Effector CD8-positive, alpha-beta T cell (primary cell): ENCODE results near the gene BDNF.
"Not testable (repeated sequence)": the region's sequence is repeated elsewhere in the genome, so short reads cannot be mapped to it uniquely, and the experiment has no call there.

Experiments
- DNase-seq: peaks from one replicate; lab custom pipeline; 2025; lab: John Stamatoyannopoulos, UW

The BDNF gene

DNA sequence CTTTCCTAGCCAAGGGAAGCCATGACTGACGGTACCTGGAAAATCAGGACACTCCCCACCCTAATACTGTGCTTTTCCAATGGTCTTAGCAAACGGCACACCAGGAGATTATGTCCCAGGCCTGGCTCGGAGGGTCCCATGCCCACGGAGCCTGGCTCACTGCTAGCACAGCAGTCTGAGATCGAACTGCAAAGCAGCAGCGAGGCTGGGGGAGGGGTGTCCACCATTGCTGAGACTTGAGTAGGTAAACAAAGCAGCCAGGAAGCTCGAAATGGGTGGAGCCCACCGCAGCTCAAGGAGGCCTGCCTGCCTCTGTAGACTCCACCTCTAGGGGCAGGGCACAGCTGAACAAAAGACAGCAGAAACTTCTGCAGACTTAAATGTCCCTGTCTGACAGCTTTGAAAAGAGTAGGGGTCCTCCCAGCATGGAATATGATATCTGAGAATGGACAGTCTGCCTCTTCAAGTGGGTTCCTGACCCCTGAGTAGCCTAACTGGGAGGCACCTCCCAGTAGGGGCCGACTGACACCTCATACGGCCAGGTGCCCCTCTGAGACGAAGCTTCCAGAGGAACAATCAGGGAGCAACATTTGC, 34.6 kb downstream of the BDNF start:
- not testable (repeated sequence) for DNase-seq

GRCh38 chr11:27663326-27663725, 36.9 kb downstream of the BDNF start:
- no peak for DNase-seq

- DNase-seq, result no peak
Measured at GRCh38 chr11:27660171-27660570, 40.1 kb downstream of the BDNF start.

GRCh38 chr11:27658535-27659236, 41.6 kb downstream of the BDNF start:
- no peak for DNase-seq

DNA sequence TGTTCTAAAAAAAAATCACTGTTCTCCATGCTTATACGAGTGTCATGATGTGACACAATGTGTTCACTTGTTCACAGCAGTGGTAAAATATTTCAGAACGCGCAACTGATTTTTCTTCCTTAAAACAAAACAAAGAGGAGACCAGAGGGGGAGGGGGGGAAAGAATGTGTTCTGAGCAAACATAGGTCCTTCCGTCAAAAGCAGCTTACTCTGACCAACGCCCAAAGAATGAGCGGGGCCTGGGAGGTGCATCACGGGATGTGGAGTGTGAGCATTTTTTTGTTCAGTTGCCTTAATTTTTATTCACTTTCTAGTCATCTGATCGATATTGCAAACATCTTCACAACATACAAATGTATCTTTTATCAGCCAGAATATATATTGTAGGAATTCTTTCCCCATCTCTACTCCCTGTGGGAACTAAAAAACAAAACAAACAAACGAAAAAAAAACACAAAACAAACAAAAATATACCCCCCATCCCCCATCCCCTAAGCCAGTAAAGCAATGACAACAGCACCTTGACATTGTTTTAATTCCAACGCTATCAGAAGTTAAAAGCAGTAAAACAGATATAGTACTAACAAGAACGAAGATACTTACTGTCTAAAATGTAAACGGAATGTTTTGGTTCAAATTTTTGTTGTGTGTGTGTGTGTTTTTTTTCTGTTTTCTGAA, 43.3 kb downstream of the BDNF start:
- DNase-seq, result no peak

GRCh38 chr11:27656320-27656719, 43.9 kb downstream of the BDNF start:
- no peak for DNase-seq

DNA sequence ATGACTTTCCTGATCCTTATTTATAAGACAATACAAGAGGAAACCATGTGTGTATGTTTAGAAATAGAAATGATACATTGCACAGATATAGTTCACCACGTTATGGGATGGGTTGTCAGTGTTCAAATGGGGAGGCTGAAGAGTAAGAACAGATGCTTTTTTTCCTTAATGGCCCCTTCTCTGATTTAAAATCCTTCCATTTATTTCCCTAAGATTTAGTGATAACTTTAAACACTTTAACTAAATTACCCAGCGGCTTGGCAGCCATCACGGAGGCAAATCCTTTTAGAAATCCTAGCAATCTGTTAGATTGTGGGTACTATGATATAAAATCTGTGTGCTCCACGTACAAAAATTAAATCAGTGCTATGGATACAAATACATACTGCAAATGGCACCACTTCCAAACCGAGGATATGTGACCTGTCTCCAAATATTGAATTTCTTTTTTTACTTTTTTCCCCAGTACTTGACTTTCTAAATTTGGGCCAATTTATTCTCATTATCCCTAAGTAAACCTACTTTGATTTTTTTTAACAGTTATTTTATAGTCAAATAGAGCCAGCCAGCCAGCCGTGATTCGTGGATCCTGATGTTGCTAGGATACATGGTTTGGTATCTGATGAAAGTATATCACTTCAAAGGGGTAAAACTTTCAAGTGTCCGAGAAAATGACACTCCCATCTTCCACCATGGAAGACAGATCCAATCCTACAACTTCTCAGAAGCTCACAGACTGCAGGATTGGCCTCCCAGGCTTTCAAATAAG, 46.1 kb downstream of the BDNF start:
- no peak for DNase-seq

GRCh38 chr11:27651711-27652110, 48.5 kb downstream of the BDNF start:
- no peak for DNase-seq

- DNase-seq, result no peak
Measured at GRCh38 chr11:27650988-27651387, 49.3 kb downstream of the BDNF start.

- DNase-seq, result no peak
Measured at GRCh38 chr11:27649800-27650199, 50.5 kb downstream of the BDNF start.

- no peak for DNase-seq
Measured at GRCh38 chr11:27648840-27649239, 51.4 kb downstream of the BDNF start.

DNA sequence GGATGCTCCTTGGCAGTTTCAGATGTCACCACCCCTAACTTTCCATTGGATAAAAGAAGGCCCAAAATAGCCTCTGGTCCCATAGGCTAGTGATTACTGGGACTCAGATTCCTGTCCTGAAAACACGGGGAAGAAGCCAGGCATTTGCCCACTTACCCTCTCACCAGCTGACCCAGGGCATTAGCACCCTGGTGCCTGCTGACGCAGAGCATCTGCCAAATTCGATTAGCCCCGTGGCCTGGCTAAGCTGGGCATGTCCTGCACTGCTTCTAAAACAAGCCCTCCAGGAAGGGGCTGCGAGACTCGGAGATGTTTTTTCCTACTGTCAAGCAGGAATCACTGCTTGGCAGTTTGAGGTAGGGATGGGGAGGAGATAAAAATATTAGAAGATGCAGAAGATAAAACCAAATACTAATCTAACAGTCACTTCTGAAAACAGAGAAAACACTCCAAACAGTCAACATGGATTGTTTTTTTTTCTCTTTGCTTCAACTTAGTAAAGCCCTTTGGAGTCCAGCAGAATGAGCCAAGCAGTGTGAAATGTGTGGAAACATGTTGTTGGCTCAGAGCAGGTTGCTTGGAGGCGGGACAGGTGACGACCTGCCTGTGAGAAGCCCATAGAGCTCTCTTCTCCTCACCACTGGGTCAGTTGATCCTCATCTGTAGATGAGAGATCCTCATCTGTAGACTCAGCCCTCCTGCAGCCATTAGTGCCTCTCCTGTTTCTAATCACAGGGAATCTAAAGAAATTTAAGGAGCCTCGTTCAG, 54.0 kb downstream of the BDNF start:
- no peak for DNase-seq

DNA sequence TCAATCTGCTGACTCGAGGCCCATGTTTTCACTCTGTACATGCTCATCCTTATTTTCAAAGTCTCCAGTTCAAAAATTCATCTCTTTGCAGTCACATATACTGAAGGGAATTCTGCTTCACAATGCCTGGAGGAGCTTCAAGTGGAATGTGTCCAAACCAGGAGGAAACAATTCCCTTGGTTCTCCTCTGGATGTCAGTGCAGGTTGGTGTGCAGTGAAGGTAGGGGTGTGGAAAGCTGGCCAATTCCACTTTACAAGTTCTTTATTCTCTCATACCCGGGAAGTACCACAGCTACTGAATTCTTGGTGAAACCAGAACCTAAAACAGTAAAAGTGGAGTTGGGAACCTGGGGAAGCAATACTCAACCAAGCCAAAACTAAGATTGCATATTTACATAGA, 57.3 kb downstream of the BDNF start:
- no peak for DNase-seq

DNA sequence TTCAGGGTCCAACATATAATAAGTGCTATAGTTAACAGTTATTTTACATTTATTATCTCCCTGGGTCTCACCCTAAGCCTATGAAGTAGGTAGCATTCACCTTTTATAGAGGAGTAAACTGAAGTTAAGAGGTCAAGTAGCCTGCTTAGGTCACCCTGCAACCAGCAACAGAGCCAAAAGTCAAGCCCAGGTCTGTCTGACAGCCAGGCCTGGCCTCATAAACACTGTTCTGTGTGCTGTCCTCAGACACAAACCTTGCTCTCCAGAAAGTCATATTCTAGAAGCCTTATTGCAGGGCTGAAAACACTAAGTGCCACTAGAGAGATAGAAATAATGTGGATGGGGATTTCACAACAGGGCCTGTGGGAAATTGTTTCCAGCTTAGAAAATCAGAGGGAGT, 59.3 kb downstream of the BDNF start:
- no peak for DNase-seq

GRCh38 chr11:27635567-27636037, 64.7 kb downstream of the BDNF start:
- DNase-seq, result no peak

DNA sequence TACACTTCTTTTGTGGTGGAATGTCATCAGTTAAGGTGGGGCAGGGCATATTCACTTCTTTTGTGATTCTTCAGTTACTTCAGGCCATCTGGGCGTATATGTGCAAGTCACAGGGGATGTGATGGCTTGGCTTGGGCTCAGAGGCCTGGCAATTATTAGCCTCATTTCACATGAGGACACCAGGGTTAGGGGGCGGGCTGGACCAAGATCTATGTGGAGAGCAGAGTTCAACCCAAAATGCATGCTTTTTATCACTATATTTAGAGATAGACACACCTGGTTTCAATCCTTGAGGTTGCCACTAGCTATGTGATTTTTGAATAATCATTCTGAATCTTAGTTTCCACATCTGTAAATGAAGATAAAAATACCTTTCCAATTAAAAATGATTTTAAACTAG, 65.5 kb downstream of the BDNF start:
- not testable (repeated sequence) for DNase-seq

GRCh38 chr11:27634282-27634681, 66.0 kb downstream of the BDNF start:
- not testable (repeated sequence) for DNase-seq

GRCh38 chr11:27629023-27629422, 71.2 kb downstream of the BDNF start:
- not testable (repeated sequence) for DNase-seq

DNA sequence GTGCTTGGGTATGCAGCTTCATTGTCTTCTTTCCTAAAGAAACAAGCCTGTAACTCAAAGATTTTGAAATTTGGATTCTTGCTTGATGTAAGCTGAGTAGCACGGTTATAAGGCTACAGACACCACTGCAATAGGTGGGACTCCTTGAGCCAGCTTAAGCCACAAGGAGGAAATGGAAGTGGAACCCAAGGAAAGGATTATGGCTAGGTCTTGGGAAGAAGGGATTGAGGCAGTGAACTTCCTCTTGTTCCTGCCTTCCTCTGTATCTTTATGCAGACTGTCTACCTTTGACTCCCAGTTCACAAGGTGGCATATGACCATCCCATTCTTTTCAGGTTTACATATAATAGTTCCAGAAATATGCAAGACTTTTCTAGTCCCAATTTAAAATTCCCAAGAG, 72.3 kb downstream of the BDNF start:
- no peak for DNase-seq

DNA sequence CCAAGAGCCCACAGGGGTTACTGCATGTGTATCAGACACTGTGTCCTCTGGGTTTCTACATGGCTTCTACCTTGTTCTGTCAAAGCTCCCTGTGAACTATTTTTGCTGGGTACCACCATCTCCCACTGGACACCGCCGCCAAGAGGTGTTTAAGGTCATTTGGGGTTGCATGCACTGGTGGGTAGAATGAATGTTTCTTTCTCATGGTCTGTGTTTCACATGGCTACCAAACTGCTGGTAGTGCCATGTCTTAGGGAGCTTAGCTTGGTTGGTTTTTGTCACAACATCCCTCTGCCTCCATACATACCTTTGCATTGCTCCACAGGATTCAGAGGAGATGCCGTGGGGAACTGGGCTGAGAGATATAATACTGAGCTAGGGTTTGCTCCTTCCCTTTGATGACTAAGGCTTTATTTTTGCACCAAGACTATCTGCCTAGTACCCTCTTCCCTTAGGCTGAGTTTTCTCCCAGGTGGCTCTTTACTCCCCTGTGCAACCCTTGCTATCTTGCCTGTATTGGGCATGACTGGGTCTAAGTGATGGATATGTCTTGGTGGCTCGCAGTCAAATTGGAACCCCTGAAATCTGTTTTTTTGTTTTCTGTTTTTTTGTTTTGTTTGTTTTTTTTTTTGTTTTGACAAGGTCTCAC, 73.2 kb downstream of the BDNF start:
- DNase-seq, result no peak

DNA sequence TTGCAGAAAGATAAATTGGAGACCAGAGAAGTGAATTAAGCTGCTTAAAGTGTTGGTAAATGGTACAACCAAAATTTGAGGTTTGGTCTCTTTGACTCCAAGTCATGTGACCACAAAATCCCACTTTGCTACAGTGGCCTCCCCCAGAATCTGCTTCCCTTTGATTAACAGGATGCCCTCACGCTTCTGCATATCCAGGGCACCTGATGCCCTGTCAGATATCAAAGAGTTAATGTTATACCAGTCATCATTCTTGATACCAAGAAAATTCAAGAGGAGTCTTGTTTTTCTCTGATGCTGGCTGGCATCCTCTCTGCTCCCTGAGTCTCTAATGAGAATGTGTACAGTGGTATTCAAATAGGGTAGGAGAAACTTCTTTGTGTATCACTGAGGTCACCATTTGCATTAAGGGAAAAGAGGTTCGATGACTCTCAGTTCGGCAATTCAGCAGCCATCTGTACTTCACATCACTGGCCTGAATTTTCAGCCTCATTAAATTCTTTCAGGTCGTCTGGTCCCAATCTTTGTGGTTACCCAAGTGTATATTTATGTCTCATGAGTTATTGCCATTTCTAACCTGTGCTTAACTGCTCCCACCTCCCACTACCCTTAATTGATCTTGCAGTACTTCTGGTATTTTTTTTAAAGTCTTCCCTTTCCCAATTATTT, 73.9 kb downstream of the BDNF start:
- DNase-seq, result no peak
